DOHH2 (cell line): ENCODE measurements around the gene CFL2.

ENCODE experiments used
- H3F3A ChIP-seq: fragments of 200-600 bp; sonication (generic), shearing (Covaris generic); 2 replicates; pipeline ENCODE4 v1.6.0; 2016; ENCODE audit warnings: antibody characterized with exemption, mild to moderate bottlenecking; ENCODE audit not compliant: control insufficient read depth, insufficient read depth
- H3K27ac ChIP-seq: fragments of 200-600 bp; sonication (generic); 2 replicates; pipeline ENCODE4 v1.5.1; 2014; ENCODE audit warnings: low read depth, mild to moderate bottlenecking, low read length, moderate library complexity
- H3K27me3 ChIP-seq: fragments of 200-600 bp; sonication (generic); 2 replicates; pipeline ENCODE4 v1.6.1; 2014; ENCODE audit warnings: mild to moderate bottlenecking, low read length, mixed read lengths; ENCODE audit not compliant: control insufficient read depth
- H3K36me3 ChIP-seq: fragments of 200-600 bp; sonication (generic); 2 replicates; pipeline ENCODE4 v1.6.1; 2014; ENCODE audit warnings: mild to moderate bottlenecking, low read length, moderate library complexity, mixed read lengths; ENCODE audit not compliant: control insufficient read depth
- H3K4me1 ChIP-seq: fragments of 200-600 bp; sonication (generic); 2 replicates; pipeline ENCODE4 v1.6.1; 2014; ENCODE audit warnings: mild to moderate bottlenecking, low read length, mixed read lengths; ENCODE audit not compliant: control insufficient read depth
- H3K4me2 ChIP-seq: fragments of 200-600 bp; sonication (generic); 2 replicates; pipeline ENCODE4 v1.6.0; 2014; ENCODE audit warnings: mild to moderate bottlenecking, low read length, moderate library complexity
- H3K4me3 ChIP-seq: fragments of 200-600 bp; sonication (generic); 2 replicates; pipeline ENCODE4 v1.5.1; 2014; ENCODE audit warnings: mild to moderate bottlenecking, low read length, mixed read lengths
- H3K79me2 ChIP-seq: fragments of 200-600 bp; sonication (generic); 2 replicates; pipeline ENCODE4 v1.6.1; 2014; ENCODE audit warnings: mild to moderate bottlenecking, low read length, mixed read lengths; ENCODE audit not compliant: control insufficient read depth
- H3K9me2 ChIP-seq: fragments of 200-600 bp; sonication (generic); replicated peaks from 2 replicates; pipeline ENCODE4 v1.6.1; 2014; ENCODE audit warnings: mild to moderate bottlenecking, low read length, mixed read lengths; ENCODE audit not compliant: control insufficient read depth
- H3K9me3 ChIP-seq: fragments of 200-600 bp; sonication (generic); 2 replicates; pipeline ENCODE4 v1.6.1; 2014; ENCODE audit warnings: antibody characterized with exemption, low read length, mixed read lengths; ENCODE audit not compliant: control insufficient read depth, insufficient read depth
- H4K20me1 ChIP-seq: fragments of 200-600 bp; sonication (generic); 2 replicates; pipeline ENCODE4 v1.6.0; 2014; ENCODE audit warnings: low read depth, mild to moderate bottlenecking, antibody characterized with exemption, low read length, moderate library complexity; ENCODE audit not compliant: control insufficient read depth, insufficient read depth
- EZH2phosphoT487 ChIP-seq: fragments of 200-600 bp; sonication (generic); IDR thresholded peaks from 2 replicates; pipeline ENCODE4 v1.6.1; 2017; ENCODE audit warnings: borderline replicate concordance, mild to moderate bottlenecking, antibody characterized with exemption, low read length, moderate library complexity, mixed read lengths
- TF ChIP-seq, protein P1 (sequence below): fragments of 200-600 bp; sonication (generic); IDR thresholded peaks from one replicate; pipeline ENCODE4 v1.5.1; 2014; ENCODE audit warnings: antibody characterized with exemption, mild to moderate bottlenecking, low read depth, low read length; ENCODE audit not compliant: poor library complexity, severe bottlenecking

Gene CFL2

GRCh38 chr14:34678306-34678705 lies 36.1 kb downstream of the CFL2 start:
- Histone ChIP-seq H3K27me3 (no peaks in the 10 kb centered on the region), H3K36me3 (no peaks in the 10 kb centered on the region), H3K27ac (no peak overlapping the region), H3K4me1 (peaks cover 10% of the 10 kb centered on the region), H3K4me2 (no peak overlapping the region), H3K9me2 (no peaks in the 10 kb centered on the region), H3K9me3 (no peaks in the 10 kb centered on the region), H4K20me1 (no peaks in the 10 kb centered on the region), H3K4me3 (no peak overlapping the region), H3K79me2 (no peaks in the 10 kb centered on the region), H3F3A (peaks cover 3% of the 10 kb centered on the region; the same call in 1 of the 2 replicates)
- no peak for TF ChIP-seq EZH2phosphoT487
- TF ChIP-seq, protein P1, sequence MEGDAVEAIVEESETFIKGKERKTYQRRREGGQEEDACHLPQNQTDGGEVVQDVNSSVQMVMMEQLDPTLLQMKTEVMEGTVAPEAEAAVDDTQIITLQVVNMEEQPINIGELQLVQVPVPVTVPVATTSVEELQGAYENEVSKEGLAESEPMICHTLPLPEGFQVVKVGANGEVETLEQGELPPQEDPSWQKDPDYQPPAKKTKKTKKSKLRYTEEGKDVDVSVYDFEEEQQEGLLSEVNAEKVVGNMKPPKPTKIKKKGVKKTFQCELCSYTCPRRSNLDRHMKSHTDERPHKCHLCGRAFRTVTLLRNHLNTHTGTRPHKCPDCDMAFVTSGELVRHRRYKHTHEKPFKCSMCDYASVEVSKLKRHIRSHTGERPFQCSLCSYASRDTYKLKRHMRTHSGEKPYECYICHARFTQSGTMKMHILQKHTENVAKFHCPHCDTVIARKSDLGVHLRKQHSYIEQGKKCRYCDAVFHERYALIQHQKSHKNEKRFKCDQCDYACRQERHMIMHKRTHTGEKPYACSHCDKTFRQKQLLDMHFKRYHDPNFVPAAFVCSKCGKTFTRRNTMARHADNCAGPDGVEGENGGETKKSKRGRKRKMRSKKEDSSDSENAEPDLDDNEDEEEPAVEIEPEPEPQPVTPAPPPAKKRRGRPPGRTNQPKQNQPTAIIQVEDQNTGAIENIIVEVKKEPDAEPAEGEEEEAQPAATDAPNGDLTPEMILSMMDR = no peak

DNA sequence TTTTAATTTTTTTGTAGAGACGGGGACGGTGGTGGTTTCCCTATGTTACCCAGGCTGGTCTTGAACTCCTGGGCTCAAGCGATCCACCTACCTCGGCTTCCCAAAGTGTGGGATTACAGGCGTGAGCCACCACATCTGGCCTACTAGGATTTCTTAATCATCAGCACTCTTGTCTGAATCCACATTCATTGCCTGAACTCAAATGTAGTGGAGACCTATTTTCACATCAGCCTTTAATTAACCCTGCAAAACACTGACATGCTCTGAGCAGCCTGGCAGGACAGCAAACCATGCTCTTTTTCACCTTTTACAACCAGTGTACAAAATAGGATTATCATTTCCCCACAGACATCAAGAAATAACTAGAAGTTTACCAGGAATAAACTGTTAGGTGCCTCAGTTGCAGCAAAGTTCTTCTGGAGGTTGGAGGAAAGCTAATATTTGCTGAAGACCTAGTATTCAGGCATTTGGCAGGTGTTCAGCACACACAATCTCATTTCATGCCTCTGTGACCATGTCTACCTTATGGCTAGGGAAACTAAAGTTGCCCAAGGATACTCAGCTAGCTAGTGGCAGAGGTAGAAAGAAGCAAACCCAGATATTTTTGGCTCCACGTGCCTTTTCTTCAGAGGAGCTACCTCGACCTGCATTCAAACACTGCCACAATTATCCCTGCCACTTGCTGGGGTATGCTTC lies 37.7 kb downstream of the CFL2 start:
- Histone ChIP-seq H3K9me2 (no peaks in the 10 kb centered on the region), H4K20me1 (no peaks in the 10 kb centered on the region), H3K27me3 (no peaks in the 10 kb centered on the region), H3K4me2 (no peak overlapping the region), H3K36me3 (no peaks in the 10 kb centered on the region), H3K4me3 (no peak overlapping the region), H3K4me1 (peaks cover 7% of the 10 kb centered on the region), H3K9me3 (no peaks in the 10 kb centered on the region), H3F3A (peaks cover under 1% of the 10 kb centered on the region; the same call in 1 of the 2 replicates), H3K27ac (no peak overlapping the region), H3K79me2 (no peaks in the 10 kb centered on the region)
- TF ChIP-seq, protein P1 = no peak
- TF ChIP-seq EZH2phosphoT487 = no peak

GRCh38 chr14:34673702-34674101 lies 40.7 kb downstream of the CFL2 start:
- Histone ChIP-seq H4K20me1 (no peaks in the 10 kb centered on the region), H3K79me2 (no peaks in the 10 kb centered on the region), H3K36me3 (no peaks in the 10 kb centered on the region), H3K9me3 (no peaks in the 10 kb centered on the region), H3K4me2 (no peak overlapping the region), H3K27ac (no peak overlapping the region), H3K27me3 (no peaks in the 10 kb centered on the region), H3F3A (no peaks in the 10 kb centered on the region), H3K4me1 (peaks cover 26% of the 10 kb centered on the region), H3K4me3 (no peak overlapping the region), H3K9me2 (no peaks in the 10 kb centered on the region)
- TF ChIP-seq, protein P1 = no peak
- TF ChIP-seq EZH2phosphoT487 = no peak
